NCI-H2227 treated with DMSO at 0.1 percent for 48 hours (cell line): Measurements from ENCODE around the gene NEUROG1.

Source experiments
- DNase-seq: peaks from one replicate; lab custom pipeline; 2025; lab: John Stamatoyannopoulos, UW

Gene NEUROG1

GRCh38 chr5:135535820-135536801 lies at the start of gene NEUROG1:
Gene NEUROG1, minus strand, starts transcription at chr5:135535964. Its CDS starts 274 bp downstream, at chr5:135535690.
- peak; percentile 16 for DNase-seq

- no peak for DNase-seq
Measured at GRCh38 chr5:135584918-135585317, 49.2 kb upstream of the NEUROG1 start.

GRCh38 chr5:135584276-135584675 lies 48.5 kb upstream of the NEUROG1 start:
- DNase-seq: no peak

- DNase-seq: no peak
Measured at GRCh38 chr5:135582099-135582781, 46.5 kb upstream of the NEUROG1 start.

- peak; percentile 32 for DNase-seq
Measured at GRCh38 chr5:135578685-135579341, 43.0 kb upstream of the NEUROG1 start, which contains the start of gene CXCL14. Gene CXCL14, minus strand, starts transcription at chr5:135578991. Its CDS starts 213 bp downstream, at chr5:135578778.

- DNase-seq: no peak
Measured at GRCh38 chr5:135578305-135578684, 42.5 kb upstream of the NEUROG1 start.

GRCh38 chr5:135577421-135577820 lies 41.7 kb upstream of the NEUROG1 start:
- no peak for DNase-seq

GRCh38 chr5:135576075-135576599 lies 40.4 kb upstream of the NEUROG1 start:
- DNase-seq: no peak

- DNase-seq: no peak
Measured at GRCh38 chr5:135574493-135574892, 38.7 kb upstream of the NEUROG1 start.

GRCh38 chr5:135571902-135572301 lies 36.1 kb upstream of the NEUROG1 start:
- no peak for DNase-seq

- no peak for DNase-seq
Measured at GRCh38 chr5:135571066-135571609, 35.4 kb upstream of the NEUROG1 start.

- no peak for DNase-seq
Measured at GRCh38 chr5:135570453-135570764, 34.6 kb upstream of the NEUROG1 start.

- DNase-seq: peak; percentile 21
Measured at GRCh38 chr5:135569755-135570452, 34.1 kb upstream of the NEUROG1 start.

GRCh38 chr5:135568923-135569360 lies 33.2 kb upstream of the NEUROG1 start:
- no peak for DNase-seq

- DNase-seq: no peak
Measured at GRCh38 chr5:135568246-135568645, 32.5 kb upstream of the NEUROG1 start.

- DNase-seq: no peak
Measured at GRCh38 chr5:135567661-135568060, 31.9 kb upstream of the NEUROG1 start.

GRCh38 chr5:135566422-135567400 lies 30.9 kb upstream of the NEUROG1 start:
- DNase-seq: no peak

- peak; percentile 33 for DNase-seq
Measured at GRCh38 chr5:135565725-135566421, 30.1 kb upstream of the NEUROG1 start.

GRCh38 chr5:135565266-135565665 lies 29.5 kb upstream of the NEUROG1 start:
- DNase-seq: no peak
